AG10803 (cell line): ENCODE measurements around the gene ADGRV1.
"Not testable (repeated sequence)": the region's sequence is repeated elsewhere in the genome, so short reads cannot be mapped to it uniquely, and the experiment has no call there.

Experiments
- DNase-seq: peaks from one replicate; pipeline ENCODE4 v3.0.0; 2010; ENCODE audit warnings: low read depth
- H3K4me3 ChIP-seq: 2 replicates; pipeline ENCODE4 v1.5.1; 2011; ENCODE audit warnings: mild to moderate bottlenecking, low read length, control low read depth
- CTCF ChIP-seq: conservative IDR thresholded peaks from 2 replicates; pipeline ENCODE4 v1.5.1; 2011; ENCODE audit warnings: mild to moderate bottlenecking, low read length, control low read depth, inconsistent platforms

ADGRV1 gene

DNA sequence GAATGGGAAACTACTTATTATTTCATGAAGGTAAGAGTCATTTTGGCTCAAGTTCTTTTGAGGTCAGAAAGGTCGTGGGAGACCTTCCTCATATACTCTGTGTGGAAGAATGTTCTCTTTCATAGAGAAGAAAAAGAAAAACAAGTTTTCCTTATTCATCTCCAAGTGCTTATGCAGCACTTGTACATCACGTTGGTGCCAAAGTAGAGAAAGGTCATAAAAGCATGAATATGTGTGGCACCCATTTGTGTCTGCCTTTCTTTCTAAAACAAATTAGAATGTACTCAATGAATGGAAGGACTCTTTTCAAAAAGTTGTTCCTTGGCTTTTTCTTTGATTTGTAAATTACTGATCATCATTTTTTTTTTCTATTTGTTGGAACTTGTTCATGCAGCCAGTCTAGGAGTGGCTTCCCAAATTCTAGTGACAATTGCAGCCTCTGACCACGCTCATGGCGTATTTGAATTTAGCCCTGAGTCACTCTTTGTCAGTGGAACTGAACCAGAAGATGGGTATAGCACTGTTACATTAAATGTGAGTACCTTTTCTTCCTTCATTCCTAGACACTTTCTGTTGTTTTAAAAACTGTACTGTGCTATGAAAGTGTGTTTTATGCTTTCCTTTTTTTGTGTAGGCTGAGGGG, 122.4 kb downstream of the ADGRV1 start:
- no peak for DNase-seq
- no peak overlapping the region for H3K4me3 ChIP-seq
- TF ChIP-seq CTCF, result no peak

GRCh38 chr5:90682278-90682677, 123.7 kb downstream of the ADGRV1 start:
- DNase-seq, result no peak
- no peak for TF ChIP-seq CTCF
- H3K4me3 ChIP-seq, result no peak overlapping the region

- DNase-seq, result no peak
- H3K4me3 ChIP-seq, result no peak overlapping the region
- TF ChIP-seq CTCF, result no peak
Measured at GRCh38 chr5:90685425-90686022, 126.9 kb downstream of the ADGRV1 start.

DNA sequence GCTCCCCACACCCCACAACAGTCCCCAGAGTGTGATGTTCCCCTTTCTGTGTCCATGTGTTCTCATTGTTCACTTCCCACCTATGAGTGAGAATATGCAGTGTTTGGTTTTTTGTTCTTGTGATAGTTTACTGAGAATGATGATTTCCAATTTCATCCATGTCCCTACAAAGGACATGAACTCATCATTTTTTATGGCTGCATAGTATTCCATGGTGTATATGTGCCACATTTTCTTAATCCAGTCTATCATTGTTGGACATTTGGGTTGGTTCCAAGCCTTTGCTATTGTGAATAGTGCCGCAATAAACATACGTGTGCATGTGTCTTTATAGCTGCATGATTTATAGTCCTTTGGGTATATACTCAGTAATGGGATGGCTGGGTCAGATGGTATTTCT, 127.8 kb downstream of the ADGRV1 start:
- not testable (repeated sequence) for H3K4me3 ChIP-seq, DNase-seq

DNA sequence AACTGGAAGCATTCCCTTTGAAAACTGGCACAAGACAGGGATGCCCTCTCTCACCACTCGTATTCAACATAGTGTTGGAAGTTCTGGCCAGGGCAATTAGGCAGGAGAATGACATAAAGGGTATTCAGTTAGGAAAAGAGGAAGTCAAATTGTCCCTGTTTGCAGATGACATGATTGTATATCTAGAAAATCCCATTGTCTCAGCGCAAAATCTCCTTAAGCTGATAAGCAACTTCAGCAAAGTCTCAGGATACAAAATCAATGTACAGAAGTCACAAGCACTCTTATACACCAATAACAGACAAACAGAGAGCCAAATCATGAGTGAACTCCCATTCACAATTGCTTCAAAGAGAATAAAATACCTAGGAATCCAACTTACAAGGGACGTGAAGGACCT, 128.9 kb downstream of the ADGRV1 start:
- H3K4me3 ChIP-seq, DNase-seq: not testable (repeated sequence)

DNA sequence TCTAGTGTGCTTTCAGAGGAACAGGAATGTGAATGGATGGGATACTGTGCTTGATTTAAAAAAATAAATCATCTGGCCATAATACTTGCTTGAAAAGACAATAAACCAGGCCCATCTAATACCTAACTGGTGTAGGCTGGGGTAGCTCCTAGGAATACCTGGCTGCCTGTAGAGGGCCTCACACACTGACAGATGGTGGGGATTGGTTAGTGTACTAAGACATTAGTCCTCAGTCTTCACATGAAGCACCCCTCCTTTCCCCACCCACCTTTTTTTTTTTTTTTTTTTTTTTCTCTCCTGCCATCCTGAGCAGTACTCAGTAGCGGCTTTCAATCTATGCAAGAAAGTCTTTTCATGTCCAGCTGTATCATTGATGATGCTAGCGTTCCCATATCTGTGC, 130.5 kb downstream of the ADGRV1 start:
- no peak for DNase-seq
- TF ChIP-seq CTCF, result no peak

GRCh38 chr5:90690307-90690706, 131.7 kb downstream of the ADGRV1 start:
- no peak for DNase-seq
- H3K4me3 ChIP-seq, result no peak overlapping the region
- TF ChIP-seq CTCF, result no peak

More for the DNA sequence above, 130.5 kb downstream of the ADGRV1 start:
- no peak overlapping the region for H3K4me3 ChIP-seq

GRCh38 chr5:90691533-90691932, 132.9 kb downstream of the ADGRV1 start:
- no peak for TF ChIP-seq CTCF
- no peak overlapping the region for H3K4me3 ChIP-seq

More at GRCh38 chr5:90691533-90691932, 132.9 kb downstream of the ADGRV1 start:
- DNase-seq, result no peak
